Activated naive CD4-positive, alpha-beta T cell treated with anti-CD3 and anti-CD28 coated beads, Interleukin-2, amount 50 U/mL, for 72 hours (primary cell): Measurements from ENCODE around the gene VAV2. TPM values are rescaled to one million over a fixed set of nuclear protein-coding genes. Genes with fewer than 3 reads are reported as not detected.

ENCODE experiments used
- ATAC-seq, 2 donors: fragments of 150-1000 bp; cut with Tn5 transposase; 2 replicates each; pipeline ENCODE4 v1.10.0; 2021; ENCODE audit warnings: mild to moderate bottlenecking in 2 of 2, moderate library complexity in 2 of 2
- DNase-seq, 2 donors: peaks; one replicate each; pipeline ENCODE4 v3.0.0; 2021 to 2022; ENCODE audit warnings: low spot score in 2 of 2
- H3K27ac Mint-ChIP-seq, 2 donors: one replicate each; pipeline ENCODE4 v1.8.0; 2022; ENCODE audit warnings: mild to moderate bottlenecking in 2 of 2, mixed read lengths in 2 of 2
- H3K36me3 Mint-ChIP-seq, 2 donors: one replicate each; pipeline ENCODE4 v1.8.0; 2022; ENCODE audit warnings: mixed read lengths in 2 of 2
- H3K9me3 Mint-ChIP-seq, 2 donors: one replicate each; pipeline ENCODE4 v1.8.0; 2022; ENCODE audit warnings: mixed read lengths in 2 of 2
- total RNA-seq, 2 donors: library from RNA; stranded (reverse); gene quantifications; one replicate each; pipeline ENCODE4 v1.2.3, GENCODE V29; 2022

Gene VAV2
- total RNA-seq = 1 to 10 TPM; 7.5 to 9.1 TPM

GRCh38 chr9:133991964-133992779 lies at the start of gene VAV2:
VAV2 (minus strand) TSS chr9:133992324; CDS start chr9:133992278, 46 bp downstream.
- Mint-ChIP-seq H3K36me3 (no peaks in the 10 kb centered on the region), H3K9me3 (no peaks in the 10 kb centered on the region), H3K27ac (no peak within 1 kb of the TSS)
- DNase-seq (peak; percentile 60 to 80), ATAC-seq (peak; percentile 70 to 76)

GRCh38 chr9:134041649-134041962 lies 49.5 kb upstream of the VAV2 start:
- ATAC-seq (no peak), DNase-seq (no peak)
- Mint-ChIP-seq H3K9me3 (peaks cover 0 to 5% of the 10 kb centered on the region in 2 donors), H3K27ac (no peak overlapping the region), H3K36me3 (peaks cover 24 to 27% of the 10 kb centered on the region in 2 donors)

- Mint-ChIP-seq H3K27ac (no peak overlapping the region), H3K9me3 (peaks cover 0 to 5% of the 10 kb centered on the region in 2 donors), H3K36me3 (peaks cover 24 to 27% of the 10 kb centered on the region in 2 donors)
- DNase-seq (no peak), ATAC-seq (no peak)
Measured at GRCh38 chr9:134040781-134041648, 48.9 kb upstream of the VAV2 start.

- H3K27ac Mint-ChIP-seq = no peak overlapping the region
- DNase-seq (no peak), ATAC-seq (no peak)
- peaks cover 0 to 5% of the 10 kb centered on the region in 2 donors for H3K9me3 Mint-ChIP-seq
- H3K36me3 Mint-ChIP-seq = peaks cover 24 to 27% of the 10 kb centered on the region in 2 donors
Measured at GRCh38 chr9:134040176-134040565, 48.0 kb upstream of the VAV2 start.

GRCh38 chr9:134039386-134040175 lies 47.5 kb upstream of the VAV2 start:
- no peak for ATAC-seq
- DNase-seq = no peak
- peaks cover 0 to 5% of the 10 kb centered on the region in 2 donors for H3K9me3 Mint-ChIP-seq
- peak overlapping the region in 1 of 2 donors; percentile 7 for H3K27ac Mint-ChIP-seq
- peaks cover 24 to 27% of the 10 kb centered on the region in 2 donors for H3K36me3 Mint-ChIP-seq

- Mint-ChIP-seq H3K36me3 (peaks cover 24 to 34% of the 10 kb centered on the region in 2 donors), H3K9me3 (peaks cover 0 to 5% of the 10 kb centered on the region in 2 donors), H3K27ac (peak overlapping the region in 1 of 2 donors; percentile 55)
- DNase-seq (no peak), ATAC-seq (no peak)
Measured at GRCh38 chr9:134037641-134038040, 45.5 kb upstream of the VAV2 start.

GRCh38 chr9:134036130-134036529 lies 44.0 kb upstream of the VAV2 start:
- ATAC-seq (no peak), DNase-seq (no peak)
- Mint-ChIP-seq H3K9me3 (peaks cover 0 to 5% of the 10 kb centered on the region in 2 donors), H3K27ac (peak overlapping the region in 1 of 2 donors; percentile 24), H3K36me3 (peaks cover 24 to 34% of the 10 kb centered on the region in 2 donors)

GRCh38 chr9:134035041-134036039 lies 43.2 kb upstream of the VAV2 start:
- no peak for DNase-seq
- peaks cover 0 to 5% of the 10 kb centered on the region in 2 donors for H3K9me3 Mint-ChIP-seq
- H3K36me3 Mint-ChIP-seq = peaks cover 24 to 34% of the 10 kb centered on the region in 2 donors
- no peak overlapping the region for H3K27ac Mint-ChIP-seq
- no peak for ATAC-seq

- H3K9me3 Mint-ChIP-seq = peaks cover 0 to 5% of the 10 kb centered on the region in 2 donors
- peaks cover 15 to 25% of the 10 kb centered on the region in 2 donors for H3K36me3 Mint-ChIP-seq
- DNase-seq (no peak), ATAC-seq (no peak)
- no peak overlapping the region for H3K27ac Mint-ChIP-seq
Measured at GRCh38 chr9:134034215-134035040, 42.3 kb upstream of the VAV2 start.

- no peak for ATAC-seq
- no peak for DNase-seq
- Mint-ChIP-seq H3K27ac (no peak overlapping the region), H3K36me3 (peaks cover 7 to 17% of the 10 kb centered on the region in 2 donors), H3K9me3 (no peaks in the 10 kb centered on the region)
Measured at GRCh38 chr9:134033516-134034214, 41.5 kb upstream of the VAV2 start.

- H3K27ac Mint-ChIP-seq = no peak overlapping the region
- DNase-seq (no peak), ATAC-seq (no peak)
- H3K36me3 Mint-ChIP-seq = peaks cover 0 to 7% of the 10 kb centered on the region in 2 donors
- no peaks in the 10 kb centered on the region for H3K9me3 Mint-ChIP-seq
Measured at GRCh38 chr9:134032456-134033222, 40.5 kb upstream of the VAV2 start.

- H3K9me3 Mint-ChIP-seq = no peaks in the 10 kb centered on the region
- H3K36me3 Mint-ChIP-seq = peaks cover 0 to 7% of the 10 kb centered on the region in 2 donors
- DNase-seq (no peak), ATAC-seq (no peak)
- H3K27ac Mint-ChIP-seq = no peak overlapping the region
Measured at GRCh38 chr9:134031783-134032182, 39.7 kb upstream of the VAV2 start.

- peaks cover 0 to 7% of the 10 kb centered on the region in 2 donors for H3K36me3 Mint-ChIP-seq
- H3K9me3 Mint-ChIP-seq = no peaks in the 10 kb centered on the region
- no peak for DNase-seq
- peak overlapping the region in 1 of 2 donors; percentile 14 for H3K27ac Mint-ChIP-seq
- ATAC-seq = no peak
Measured at GRCh38 chr9:134030821-134031470, 38.8 kb upstream of the VAV2 start.
